Retina (tissue), 1 donor: Measurements from ENCODE around the gene DOCK10.

Experiments
- DNase-seq: peaks from one replicate; pipeline ENCODE4 v3.0.0-alpha.2; 2016

The DOCK10 gene

GRCh38 chr2:225040856-225041206 lies 1.4 kb downstream of the DOCK10 start:
- no peak for DNase-seq

DNA sequence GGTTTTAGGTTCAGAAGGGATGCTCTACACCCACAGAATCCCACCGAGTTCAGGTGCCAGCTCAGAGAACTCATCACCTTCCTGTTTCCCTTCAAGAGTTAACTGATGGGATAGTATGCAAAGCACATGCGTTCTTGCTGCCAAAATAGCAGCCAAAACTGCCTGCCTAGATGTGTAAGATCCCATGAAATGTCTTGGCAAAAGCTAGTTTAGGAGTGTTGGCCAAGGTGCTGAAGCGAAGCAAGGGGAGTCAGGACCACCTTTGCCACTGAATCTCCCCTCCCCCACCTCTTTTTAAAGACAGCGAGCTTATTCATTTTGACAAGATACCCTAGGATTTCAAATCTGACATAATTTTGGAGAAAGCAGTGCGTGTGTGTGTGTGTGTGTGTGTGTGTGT lies 2.1 kb downstream of the DOCK10 start:
- no peak for DNase-seq

- no peak for DNase-seq
These were observed 4.1 kb downstream of the DOCK10 start for GRCh38 chr2:225038231-225038523.

DNA sequence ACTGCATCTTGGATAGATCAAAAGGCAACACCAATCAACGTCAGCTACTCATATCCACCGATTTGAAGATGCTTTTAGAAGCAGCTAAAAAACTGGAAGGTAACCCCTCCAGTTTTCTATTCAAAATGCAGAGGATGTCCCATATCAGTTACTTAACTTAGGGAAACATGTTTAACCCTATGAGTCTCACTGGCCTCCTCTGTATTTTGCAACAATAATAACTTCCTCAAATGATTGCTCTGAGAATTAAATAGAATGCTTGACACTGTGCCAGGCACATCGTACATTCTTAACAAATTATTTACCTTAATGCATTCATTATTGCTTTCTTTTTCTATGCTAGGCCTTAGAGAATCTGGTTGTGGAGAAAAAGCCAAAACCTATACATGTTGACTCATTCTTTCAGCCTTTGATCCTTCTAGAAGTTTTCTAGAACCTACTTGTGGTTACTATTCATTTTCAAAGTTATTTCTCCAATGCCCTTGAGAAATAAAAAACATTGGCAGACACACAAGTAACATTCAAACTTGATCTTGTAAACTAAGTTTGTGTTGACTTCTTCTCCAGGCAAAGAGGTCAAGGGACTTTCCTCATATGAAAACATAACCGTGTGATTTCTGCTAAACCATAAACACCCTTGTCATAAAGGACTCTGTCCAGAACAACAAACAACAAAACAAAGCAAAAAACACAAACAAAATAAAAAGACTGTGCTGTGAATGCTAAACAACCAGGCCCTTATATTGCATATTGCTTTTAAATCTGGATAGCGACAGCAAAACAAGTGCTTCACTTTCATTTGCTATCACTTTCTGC lies 4.6 kb downstream of the DOCK10 start:
- DNase-seq: no peak

GRCh38 chr2:225036431-225036830 lies 5.8 kb downstream of the DOCK10 start:
- no peak for DNase-seq

GRCh38 chr2:225033440-225034318 lies 8.6 kb downstream of the DOCK10 start:
- DNase-seq: peak; percentile 19

GRCh38 chr2:225032246-225032645 lies 10.0 kb downstream of the DOCK10 start:
- DNase-seq: no peak

DNA sequence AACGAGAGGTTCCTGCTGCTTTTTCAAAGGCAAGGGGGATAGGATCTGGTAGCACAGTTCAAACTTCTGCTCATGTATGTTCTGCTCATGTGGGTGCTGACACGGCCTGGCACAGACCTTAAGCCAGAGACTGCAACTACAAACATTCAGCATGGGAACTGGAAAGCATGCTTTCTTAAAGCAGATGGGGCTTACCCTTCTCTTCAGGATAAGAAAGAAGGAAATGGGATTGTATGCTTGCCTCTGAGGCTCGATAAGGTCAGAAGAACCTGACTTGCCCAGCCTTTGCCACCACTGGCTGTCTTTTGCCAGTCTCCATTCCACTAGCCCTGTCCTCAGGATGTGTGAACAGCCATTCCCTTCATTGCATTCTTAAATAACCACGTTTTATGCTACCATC lies 10.7 kb downstream of the DOCK10 start:
- DNase-seq: no peak

DNA sequence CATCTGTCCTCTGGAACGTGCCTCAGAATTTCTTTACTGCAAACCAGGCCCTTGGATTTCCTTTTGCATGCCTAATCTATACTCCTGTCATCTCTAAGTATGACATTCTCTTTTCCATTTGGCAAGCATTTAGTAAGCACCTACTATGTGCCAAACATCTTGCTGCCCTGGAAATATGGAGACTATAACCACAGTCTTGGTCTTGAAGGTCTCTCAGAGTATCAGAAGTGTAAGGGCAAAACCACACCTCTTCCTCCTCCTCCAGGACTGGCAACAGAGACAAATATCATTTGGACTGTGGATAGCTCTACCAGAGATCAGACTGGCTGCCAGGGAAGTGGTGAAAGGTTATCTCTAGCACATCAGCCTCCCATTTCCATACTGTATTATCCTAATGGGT lies 11.4 kb downstream of the DOCK10 start:
- no peak for DNase-seq

GRCh38 chr2:225030203-225030602 lies 12.1 kb downstream of the DOCK10 start:
- no peak for DNase-seq

- no peak for DNase-seq
These were observed 13.7 kb downstream of the DOCK10 start for GRCh38 chr2:225028572-225028971.

DNA sequence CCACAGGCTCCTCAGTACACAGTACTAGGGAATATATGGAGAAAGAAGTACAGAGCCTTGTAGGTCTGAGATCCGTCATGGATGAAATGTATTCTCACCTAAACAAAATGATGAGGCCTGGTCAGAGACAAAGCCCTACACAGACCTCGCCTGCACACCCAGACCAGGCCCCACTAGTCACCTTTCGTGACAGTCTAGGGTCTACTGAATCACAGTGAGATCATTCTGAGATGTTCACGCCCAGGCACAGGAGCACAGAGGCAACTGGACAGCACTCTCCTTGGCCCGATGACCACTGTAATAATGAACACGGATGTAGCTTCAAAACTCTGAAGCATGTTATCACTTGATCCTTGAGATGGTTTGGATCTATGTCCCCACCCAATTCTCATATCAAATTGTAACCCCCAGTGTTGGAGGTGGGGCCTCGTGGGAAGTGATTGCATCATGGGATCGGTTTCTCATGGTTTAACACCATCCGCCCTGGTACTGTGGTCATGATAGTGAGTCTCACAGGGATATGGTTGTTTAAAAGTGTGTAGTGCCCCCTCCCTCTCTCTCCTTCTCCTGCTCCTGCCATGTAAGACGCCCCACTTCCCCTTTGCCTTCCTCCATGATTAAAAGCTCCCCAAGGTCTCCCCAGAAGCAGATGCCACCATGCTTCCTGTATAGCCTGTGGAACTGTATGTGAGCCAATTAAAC lies 15.1 kb downstream of the DOCK10 start:
- DNase-seq: no peak

DNA sequence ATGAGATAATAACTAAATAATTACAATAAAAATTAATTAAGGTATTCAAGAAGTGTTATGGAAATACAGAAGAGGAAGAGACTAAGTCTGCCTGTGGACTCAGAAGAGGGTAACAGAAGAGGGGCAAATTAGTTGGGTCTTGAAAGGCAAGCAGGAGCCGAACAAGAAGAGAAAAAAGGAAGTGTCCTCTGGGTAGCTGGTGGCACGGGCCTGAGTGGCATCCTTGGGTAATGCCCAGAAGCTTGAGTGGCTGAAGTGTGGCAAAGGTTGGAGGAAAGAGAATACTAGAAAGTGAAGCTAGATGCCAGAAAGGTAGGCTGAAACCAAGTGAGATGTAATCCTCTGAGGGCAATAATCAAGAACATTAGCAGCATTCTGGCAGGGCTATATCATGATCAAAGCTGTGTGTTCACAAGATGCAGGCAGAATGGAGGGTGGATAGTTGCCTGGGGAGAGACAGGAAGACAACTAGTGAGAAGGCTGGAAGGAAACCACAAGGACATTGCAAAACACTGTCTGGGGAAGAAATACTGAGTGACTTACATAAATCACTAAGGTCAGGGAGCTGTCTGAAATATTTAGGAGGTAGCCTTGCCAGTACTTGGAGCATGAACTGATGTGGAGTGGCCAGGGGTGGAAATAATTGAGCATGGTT lies 16.2 kb downstream of the DOCK10 start:
- no peak for DNase-seq

GRCh38 chr2:225022188-225022587 lies 20.1 kb downstream of the DOCK10 start:
- no peak for DNase-seq

- DNase-seq: no peak
These were observed 22.0 kb downstream of the DOCK10 start for GRCh38 chr2:225020168-225020849.

GRCh38 chr2:225019105-225019504 lies 23.2 kb downstream of the DOCK10 start:
- no peak for DNase-seq

DNA sequence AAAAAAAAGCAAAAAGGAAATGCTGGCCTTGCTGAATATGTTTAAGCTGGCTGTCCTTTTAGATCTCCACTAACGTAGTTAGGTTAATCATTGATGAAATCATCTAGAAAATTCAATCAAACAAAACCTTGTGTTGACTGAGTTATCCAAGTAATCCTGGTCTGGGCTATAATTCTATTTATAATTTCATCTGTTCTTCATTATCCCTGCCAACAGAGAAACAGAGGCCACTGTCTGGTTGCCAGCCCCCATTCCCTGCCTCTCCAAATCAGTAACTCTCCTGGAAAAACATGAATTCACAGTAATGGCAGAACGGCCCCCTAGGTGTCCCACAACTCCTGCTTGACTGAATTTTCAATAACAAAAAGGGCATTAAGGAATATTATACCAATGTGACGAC lies 24.6 kb downstream of the DOCK10 start:
- DNase-seq: no peak

GRCh38 chr2:225017098-225017685 lies 25.1 kb downstream of the DOCK10 start:
- DNase-seq: no peak

DNA sequence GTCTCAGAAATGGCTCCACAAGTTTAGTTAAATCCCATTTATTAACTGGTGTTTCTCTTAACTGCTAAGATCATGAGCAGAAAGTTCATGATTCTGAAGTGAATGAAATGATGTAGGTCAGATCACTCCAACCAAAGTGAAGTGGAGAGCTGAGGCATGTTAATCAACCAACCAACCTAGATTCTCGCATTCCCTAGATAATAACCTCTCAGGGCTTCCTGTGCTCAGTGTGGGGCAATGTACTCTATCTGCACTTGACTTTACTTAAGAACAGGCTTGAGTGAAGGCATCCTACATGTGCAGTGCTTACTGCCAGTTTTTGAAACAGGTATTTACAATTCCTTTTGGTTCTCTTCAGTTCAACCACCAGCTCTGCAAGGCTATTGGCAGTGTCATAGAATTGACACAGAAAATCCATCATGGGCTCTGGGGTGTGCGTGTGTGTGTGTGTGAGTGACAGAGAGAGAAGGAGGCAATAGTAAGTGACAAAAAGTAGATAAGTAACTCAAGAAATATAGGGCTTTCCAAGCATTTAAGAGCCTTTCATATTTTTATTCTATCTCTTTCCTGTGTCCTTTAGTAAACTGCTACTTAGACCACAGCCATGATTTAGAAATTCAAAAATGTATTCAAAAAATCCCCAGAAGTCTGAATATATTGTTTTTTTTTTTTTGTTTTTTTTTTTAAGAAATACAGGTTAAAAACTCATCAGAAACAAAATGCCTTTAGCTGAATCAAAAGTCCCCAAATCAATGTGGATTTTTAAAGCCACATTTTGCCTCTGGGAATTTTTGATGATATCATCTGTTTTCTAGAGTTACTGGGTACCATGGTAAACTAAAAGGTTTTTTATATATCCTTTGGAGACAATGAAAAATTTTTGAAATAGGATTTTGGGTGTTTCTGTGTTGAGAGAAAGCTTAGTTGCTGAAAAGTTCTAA lies 28.6 kb downstream of the DOCK10 start:
- peak; percentile 34 for DNase-seq

DNA sequence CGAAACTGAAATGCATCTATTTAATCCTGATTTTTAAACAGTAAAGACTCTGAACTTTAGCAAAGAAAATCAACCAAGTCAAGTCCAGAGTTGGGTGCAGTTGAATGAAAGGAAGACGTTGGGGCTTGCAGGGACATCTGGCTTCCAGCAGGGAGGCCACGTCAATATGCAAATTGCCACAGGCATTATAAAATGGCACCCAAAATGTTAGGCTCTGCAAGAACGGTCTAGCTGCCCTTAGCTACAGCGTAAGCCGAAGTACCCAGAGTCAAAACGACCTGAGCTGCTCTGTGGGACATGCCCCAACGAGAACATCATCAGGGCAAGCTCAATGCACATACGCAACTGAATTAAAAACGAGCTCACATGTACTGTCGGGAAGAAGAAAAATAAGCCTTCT lies 30.7 kb downstream of the DOCK10 start:
- no peak for DNase-seq

- no peak for DNase-seq
These were observed 31.5 kb downstream of the DOCK10 start for GRCh38 chr2:225010804-225011203.
